ENCODE measurements around the gene GREM2.

GREM2 gene

GRCh38 chr1:240611619-240612480 lies at the start of gene GREM2:
Gene GREM2, minus strand, starts transcription at chr1:240612155. Its CDS starts 118,680 bp downstream, at chr1:240493475.
- DNase-seq: no peak

- no peak for DNase-seq
Observed at GRCh38 chr1:240658312-240658960, 46.5 kb upstream of the GREM2 start.

GRCh38 chr1:240656531-240656930 lies 44.6 kb upstream of the GREM2 start:
- no peak for DNase-seq

- no peak for DNase-seq
Observed at GRCh38 chr1:240652961-240653409, 41.0 kb upstream of the GREM2 start.

- DNase-seq: no peak
Observed at GRCh38 chr1:240652549-240652948, 40.6 kb upstream of the GREM2 start.

- DNase-seq: no peak
Observed at GRCh38 chr1:240650877-240651276, 38.9 kb upstream of the GREM2 start.

- no peak for DNase-seq
Observed at GRCh38 chr1:240649733-240650721, 38.1 kb upstream of the GREM2 start.

GRCh38 chr1:240646571-240647240 lies 34.8 kb upstream of the GREM2 start:
- DNase-seq: no peak

- DNase-seq: no peak
Observed at GRCh38 chr1:240644732-240645131, 32.8 kb upstream of the GREM2 start.

GRCh38 chr1:240635466-240636256 lies 23.7 kb upstream of the GREM2 start:
- no peak for DNase-seq

- no peak for DNase-seq
Observed at GRCh38 chr1:240630409-240630808, 18.5 kb upstream of the GREM2 start.

GRCh38 chr1:240621249-240621648 lies 9.3 kb upstream of the GREM2 start:
- no peak for DNase-seq

- DNase-seq: no peak
Observed at GRCh38 chr1:240619906-240620621, 8.1 kb upstream of the GREM2 start.

GRCh38 chr1:240619357-240619756 lies 7.4 kb upstream of the GREM2 start:
- DNase-seq: no peak

- no peak for DNase-seq
Observed at GRCh38 chr1:240618946-240619345, 7.0 kb upstream of the GREM2 start.

GRCh38 chr1:240616018-240616417 lies 4.1 kb upstream of the GREM2 start:
- no peak for DNase-seq

GRCh38 chr1:240613356-240614142 lies 1.6 kb upstream of the GREM2 start:
- DNase-seq: no peak

GRCh38 chr1:240612811-240613210 lies 856 bp upstream of the GREM2 start:
- DNase-seq: no peak

- no peak for DNase-seq
Observed at GRCh38 chr1:240611228-240611618, 732 bp downstream of the GREM2 start.

- no peak for DNase-seq
Observed at GRCh38 chr1:240610636-240611035, 1.3 kb downstream of the GREM2 start.
